Transverse colon (tissue), 4 donors: ENCODE results near the gene AP3M1. TPM values are rescaled to one million over a fixed set of nuclear protein-coding genes. Genes with fewer than 3 reads are reported as not detected.
A peak's percentile ranks its signal among the peaks of the same experiment; 100 is the strongest.

Experiments used
- DNase-seq: peaks from one replicate; pipeline ENCODE4 v3.0.0-alpha.2; 2019
- H3K27ac ChIP-seq, 4 donors: fragments of 200-600 bp; sonication (generic); 2 replicates each; pipeline ENCODE4 v1.5.1; 2016 to 2018; ENCODE audit warnings: inconsistent platforms in 4 of 4
- H3K27me3 ChIP-seq: fragments of 200-600 bp; sonication (generic); 2 replicates; pipeline ENCODE4 v1.5.1; 2017; ENCODE audit warnings: inconsistent platforms
- H3K36me3 ChIP-seq, 4 donors: fragments of 200-600 bp; sonication (generic); 2 replicates each; pipeline ENCODE4 v1.5.1; 2017 to 2019; ENCODE audit warnings: inconsistent platforms in 4 of 4
- H3K4me1 ChIP-seq, 4 donors: fragments of 200-600 bp; sonication (generic); 2 replicates each; pipeline ENCODE4 v1.5.1; 2017 to 2020; ENCODE audit warnings: inconsistent platforms in 4 of 4
- H3K4me3 ChIP-seq, 4 donors: fragments of 200-600 bp; sonication (generic); 1 replicate in 1 of 4; 2 replicates in 3 of 4; pipeline versions ENCODE4 v1.5.1 to v1.6.1; 2017 to 2019; ENCODE audit warnings: inconsistent platforms in 4 of 4
- H3K9me3 ChIP-seq, 2 donors: fragments of 200-600 bp; sonication (generic); 2 replicates each; pipeline ENCODE4 v1.5.1; 2017 to 2019; ENCODE audit warnings: inconsistent platforms in 2 of 2
- CTCF ChIP-seq, 5 experiments: fragments of 200-600 bp in 3 of 5; fragments of 450-650 bp in 2 of 5; sonication (generic) in 3 of 5; IDR thresholded peaks; 1 replicate in 2 of 5; 2 replicates in 3 of 5; pipeline ENCODE4 v1.5.1; 2016 to 2017; ENCODE audit warnings: antibody characterized with exemption in 5 of 5, inconsistent platforms in 3 of 5, mild to moderate bottlenecking in 2 of 5, moderate library complexity in 1 of 5
- EP300 ChIP-seq: sonication (generic); formaldehyde crosslinking; IDR thresholded peaks from one replicate; pipeline ENCODE4 v1.6.1; 2017; ENCODE audit warnings: antibody characterized with exemption, low read depth
- POLR2A ChIP-seq: fragments of 450-650 bp; IDR thresholded peaks from one replicate; pipeline ENCODE4 v1.6.1; 2016; ENCODE audit warnings: antibody characterized with exemption, mild to moderate bottlenecking, moderate library complexity
- POLR2AphosphoS5 ChIP-seq, 3 donors: sonication (generic); formaldehyde crosslinking; IDR thresholded peaks; one replicate each; pipeline ENCODE4 v1.6.1; 2016; ENCODE audit warnings: antibody characterized with exemption in 3 of 3
- WGBS, 2 donors: methylation state at CpG; one replicate each; pipeline ENCODE4 v1.1.5; 2018; ENCODE audit warnings: low coverage in 1 of 2; 5-methylcytosine and 5-hydroxymethylcytosine counted together
- in situ Hi-C, 4 donors: fragments of 200-750 bp; cut with MboI; loops; one replicate each; pipeline versions ENCODE4 v1.15.0 to v1.15.1; 2017; ENCODE audit warnings: low sequenced_read_pairs in 3 of 4, low pct_ligation_motif_present in 1 of 4, low pct_unique_long_range_greater_than_20kb in 1 of 4
- intact Hi-C: fragments of 100-400 bp; cut with DNase I; formaldehyde crosslinking; loops from one replicate; pipeline ENCODE4 v1.15.1; 2023; ENCODE audit warnings: low total_unique reads
- total RNA-seq, 4 donors: library from RNA; depleted of rRNA; stranded (reverse); fragments of >200 nt; gene quantifications; one replicate each; pipeline ENCODE4 v1.1.0, GENCODE V29; 2016

The AP3M1 gene
- total RNA-seq, 4 donors from 2014 or later: 10.1 to 27.3 (median 21.3) TPM

GRCh38 chr10:74079028-74079935 lies 71.3 kb downstream of the AP3M1 start:
- intact Hi-C loops: no loop called here
- peaks cover 0 to 17% (median 8%) of the 10 kb centered on the region in 4 donors for H3K36me3 ChIP-seq
- H3K4me1 ChIP-seq: peaks cover 0 to 42% (median 13%) of the 10 kb centered on the region in 4 donors
- in situ Hi-C loops: loop anchor here in 1 of 4 donors (25.0 kb wide), 1 partner anchor 192 kb away; no protein-coding TSS in a partner anchor
- WGBS, 2 donors: 67 to 72% methylated on average over 4 of the region's 4 CpGs
- no peak overlapping the region for H3K4me3 ChIP-seq
- H3K9me3 ChIP-seq: no peaks in the 10 kb centered on the region
- H3K27ac ChIP-seq: peak overlapping the region in 3 of 4 donors; percentile 23 to 40 (median 35)
- TF ChIP-seq POLR2AphosphoS5 (IDR thresholded peaks at IDR 0.05): no peak
- no peak for TF ChIP-seq EP300
- TF ChIP-seq CTCF (IDR thresholded peaks at IDR 0.05): no peak
- TF ChIP-seq POLR2A: no peak
- no peak for DNase-seq
- no peaks in the 10 kb centered on the region for H3K27me3 ChIP-seq

GRCh38 chr10:74078037-74078436 lies 72.6 kb downstream of the AP3M1 start:
- Histone ChIP-seq H3K27me3 (no peaks in the 10 kb centered on the region), H3K4me1 (peaks cover 0 to 42% (median 13%) of the 10 kb centered on the region in 4 donors), H3K27ac (peak overlapping the region in 2 of 4 donors; percentile 14 to 23), H3K36me3 (peaks cover 0 to 19% (median 9%) of the 10 kb centered on the region in 4 donors), H3K4me3 (no peak overlapping the region), H3K9me3 (no peaks in the 10 kb centered on the region)
- intact Hi-C loops: no loop called here
- in situ Hi-C loops: loop anchor here in 1 of 4 donors (25.0 kb wide), 1 partner anchor 191 kb away; no protein-coding TSS in a partner anchor
- no peak for TF ChIP-seq POLR2AphosphoS5 (IDR thresholded peaks at IDR 0.05)
- 0 to 28% methylated on average over 1 of the region's 1 CpG for WGBS, 2 donors
- DNase-seq: no peak

- in situ Hi-C loops: loop anchor here in 1 of 4 donors (25.0 kb wide), 1 partner anchor 190 kb away; no protein-coding TSS in a partner anchor
- intact Hi-C loops: no loop called here
- no peak for DNase-seq
Observed at GRCh38 chr10:74077416-74077815, 73.2 kb downstream of the AP3M1 start.

GRCh38 chr10:74076961-74077360 lies 73.7 kb downstream of the AP3M1 start:
- TF ChIP-seq CTCF (IDR thresholded peaks at IDR 0.05) (no peak), EP300 (no peak), POLR2A (no peak)
- no peak for DNase-seq
- Histone ChIP-seq H3K9me3 (no peaks in the 10 kb centered on the region), H3K4me3 (no peak overlapping the region), H3K36me3 (peaks cover 0 to 20% (median 10%) of the 10 kb centered on the region in 4 donors), H3K27me3 (no peaks in the 10 kb centered on the region), H3K4me1 (peaks cover 0 to 43% (median 13%) of the 10 kb centered on the region in 4 donors), H3K27ac (no peak overlapping the region)
- WGBS, 2 donors: 88 to 89% methylated on average over 2 of the region's 2 CpGs
- intact Hi-C loops (no loop called here), in situ Hi-C loops (loop anchor here in 1 of 4 donors (25.0 kb wide), 1 partner anchor 190 kb away; no protein-coding TSS in a partner anchor)

More at GRCh38 chr10:74077416-74077815, 73.2 kb downstream of the AP3M1 start:
- H3K4me3 ChIP-seq: no peak overlapping the region
- peaks cover 0 to 20% (median 10%) of the 10 kb centered on the region in 4 donors for H3K36me3 ChIP-seq
- H3K27me3 ChIP-seq: no peaks in the 10 kb centered on the region
- H3K4me1 ChIP-seq: peaks cover 0 to 42% (median 13%) of the 10 kb centered on the region in 4 donors
- H3K9me3 ChIP-seq: no peaks in the 10 kb centered on the region
- no peak overlapping the region for H3K27ac ChIP-seq
- 88 to 92% methylated on average over 4 of the region's 4 CpGs for WGBS, 2 donors
- TF ChIP-seq POLR2A: no peak
- TF ChIP-seq EP300: no peak
- TF ChIP-seq CTCF (IDR thresholded peaks at IDR 0.05): no peak
- TF ChIP-seq POLR2AphosphoS5 (IDR thresholded peaks at IDR 0.05): no peak
